ENCODE measurements around the gene PDGFC.

DNA sequence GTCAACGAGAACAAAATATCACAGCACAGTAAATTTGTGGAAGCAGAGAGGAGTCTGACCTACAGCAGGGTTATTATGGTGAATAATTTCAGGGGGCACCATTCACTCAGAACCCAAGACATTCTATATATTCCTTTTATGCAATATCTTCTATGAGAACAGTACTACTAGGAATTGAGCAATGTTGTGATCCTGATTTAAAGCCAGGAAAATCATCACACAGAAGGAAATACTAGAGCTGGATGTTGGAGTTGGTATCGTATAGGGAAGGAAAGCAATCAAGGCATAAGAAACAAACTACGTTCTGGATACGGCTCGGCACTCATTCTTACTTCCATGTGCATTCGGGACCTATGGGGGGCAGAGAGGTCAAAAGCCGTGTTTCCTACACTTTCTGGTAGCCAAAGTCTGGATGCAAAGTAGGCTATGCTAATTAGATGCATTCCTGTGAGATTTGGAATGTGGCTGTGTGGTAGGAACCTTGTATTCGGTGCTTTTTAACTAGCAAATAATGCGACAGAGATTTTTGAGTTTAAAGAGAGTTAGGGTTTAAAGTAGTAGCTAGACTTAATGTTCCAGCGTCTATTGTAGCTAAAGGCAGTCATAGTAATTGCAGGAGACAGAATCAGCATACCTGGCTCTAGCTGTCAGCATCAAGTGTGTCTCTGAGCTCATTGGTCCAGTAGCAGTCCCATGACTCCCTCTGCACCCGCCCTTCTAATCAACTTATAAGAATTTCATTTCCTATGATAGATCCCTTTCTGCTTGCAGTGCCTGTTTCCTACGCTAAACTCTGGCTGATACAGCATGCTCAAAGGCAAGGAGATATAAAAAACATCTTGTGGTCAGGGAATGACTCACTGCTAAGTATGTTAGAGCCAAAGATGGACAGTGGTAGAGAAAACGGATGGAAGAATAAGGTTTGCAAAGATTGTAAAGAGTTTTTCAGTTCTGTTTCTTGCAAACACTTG, 43.3 kb upstream of the PDGFC start:
- TF ChIP-seq, protein P1, sequence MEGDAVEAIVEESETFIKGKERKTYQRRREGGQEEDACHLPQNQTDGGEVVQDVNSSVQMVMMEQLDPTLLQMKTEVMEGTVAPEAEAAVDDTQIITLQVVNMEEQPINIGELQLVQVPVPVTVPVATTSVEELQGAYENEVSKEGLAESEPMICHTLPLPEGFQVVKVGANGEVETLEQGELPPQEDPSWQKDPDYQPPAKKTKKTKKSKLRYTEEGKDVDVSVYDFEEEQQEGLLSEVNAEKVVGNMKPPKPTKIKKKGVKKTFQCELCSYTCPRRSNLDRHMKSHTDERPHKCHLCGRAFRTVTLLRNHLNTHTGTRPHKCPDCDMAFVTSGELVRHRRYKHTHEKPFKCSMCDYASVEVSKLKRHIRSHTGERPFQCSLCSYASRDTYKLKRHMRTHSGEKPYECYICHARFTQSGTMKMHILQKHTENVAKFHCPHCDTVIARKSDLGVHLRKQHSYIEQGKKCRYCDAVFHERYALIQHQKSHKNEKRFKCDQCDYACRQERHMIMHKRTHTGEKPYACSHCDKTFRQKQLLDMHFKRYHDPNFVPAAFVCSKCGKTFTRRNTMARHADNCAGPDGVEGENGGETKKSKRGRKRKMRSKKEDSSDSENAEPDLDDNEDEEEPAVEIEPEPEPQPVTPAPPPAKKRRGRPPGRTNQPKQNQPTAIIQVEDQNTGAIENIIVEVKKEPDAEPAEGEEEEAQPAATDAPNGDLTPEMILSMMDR (optimal IDR thresholded peaks at IDR 0.05 in 1 of 3, IDR thresholded peaks at IDR 0.05 in 1 of 3, conservative IDR thresholded peaks at IDR 0.05 in 1 of 3; ENCODE audit: extremely low read depth in 1 of 3, insufficient read depth in 2 of 3, low read length in 3 of 3) = no peak
- TF ChIP-seq EZH2 (IDR thresholded peaks at IDR 0.05; ENCODE audit: low read length) = no peak

Measured in keratinocyte (primary cell).